HEK293 (cell line): ENCODE measurements around the gene GINS2.

Source experiments
- CTCF ChIA-PET: fragments of 350-600 bp; formaldehyde crosslinking; extraction: SDS; loops from one replicate; lab custom pipeline; 2021; ENCODE audit warnings: antibody characterized with exemption; lab: Yijun Ruan, JAX
- POLR2A ChIA-PET: fragments of 300-600 bp; formaldehyde crosslinking; extraction: SDS; loops from one replicate; lab custom pipeline; 2020; ENCODE audit warnings: antibody characterized with exemption, inconsistent platforms; lab: Yijun Ruan, JAX
- H3K27ac ChIP-seq: fragments of 200-500 bp; sonication (Bioruptor generic); 2 replicates; pipeline ENCODE4 v1.5.1; 2014; ENCODE audit warnings: low read depth, low read length, control low read depth, inconsistent platforms; ENCODE audit errors: extremely low read depth
- H3K36me3 ChIP-seq, 2 experiments: fragments of 200-500 bp in 1 of 2; sonication (Bioruptor generic) in 1 of 2; 1 replicate in 1 of 2; 2 replicates in 1 of 2; pipeline ENCODE4 v1.5.1; 2014 to 2017; ENCODE audit warnings: inconsistent platforms in 2 of 2, low read length in 2 of 2; ENCODE audit not compliant: control insufficient read depth in 2 of 2, insufficient read depth in 1 of 2
- H3K4me1 ChIP-seq: fragments of 200-500 bp; sonication (Bioruptor generic); 2 replicates; pipeline ENCODE4 v1.5.1; 2014; ENCODE audit warnings: mild to moderate bottlenecking, low read length, inconsistent platforms; ENCODE audit not compliant: control insufficient read depth, insufficient read depth
- H3K4me3 ChIP-seq: 2 replicates; pipeline ENCODE4 v1.5.1; 2011; ENCODE audit warnings: low read depth, mild to moderate bottlenecking, control low read depth, low read length, moderate library complexity
- H3K9me3 ChIP-seq: fragments of 200-500 bp; sonication (Bioruptor generic); 2 replicates; pipeline ENCODE4 v1.5.1; 2014; ENCODE audit warnings: low read depth, low read length, inconsistent platforms; ENCODE audit not compliant: control insufficient read depth, insufficient read depth
- GLIS1 ChIP-seq: fragments of 450-650 bp; formaldehyde crosslinking; IDR thresholded peaks from 2 replicates; pipeline ENCODE4 v1.5.1; 2016; ENCODE audit warnings: missing biosample characterization, missing genetic modification characterization
- GLIS2 ChIP-seq: fragments of 450-650 bp; formaldehyde crosslinking; IDR thresholded peaks from 2 replicates; pipeline ENCODE4 v1.5.1; 2016; ENCODE audit warnings: missing biosample characterization, missing genetic modification characterization
- MZF1 ChIP-seq: fragments of 450-650 bp; formaldehyde crosslinking; IDR thresholded peaks from 2 replicates; pipeline ENCODE4 v1.5.1; 2017; ENCODE audit warnings: missing biosample characterization, missing genetic modification characterization, borderline replicate concordance
- RBAK ChIP-seq: fragments of 450-650 bp; formaldehyde crosslinking; IDR thresholded peaks from 2 replicates; pipeline ENCODE4 v1.5.1; 2016; ENCODE audit warnings: missing biosample characterization, missing genetic modification characterization
- ZBTB7A ChIP-seq: fragments of 450-650 bp; formaldehyde crosslinking; IDR thresholded peaks from 2 replicates; pipeline ENCODE4 v1.5.1; 2016; ENCODE audit warnings: low read depth, missing biosample characterization, missing genetic modification characterization
- ZNF112 ChIP-seq: fragments of 450-650 bp; formaldehyde crosslinking; IDR thresholded peaks from 2 replicates; pipeline ENCODE4 v1.5.0; 2017; ENCODE audit warnings: missing biosample characterization, missing genetic modification characterization
- ZNF140 ChIP-seq: fragments of 450-650 bp; formaldehyde crosslinking; IDR thresholded peaks from 2 replicates; pipeline ENCODE4 v1.5.1; 2016; ENCODE audit warnings: missing biosample characterization, missing genetic modification characterization
- ZNF18 ChIP-seq: fragments of 450-650 bp; formaldehyde crosslinking; IDR thresholded peaks from 2 replicates; pipeline ENCODE4 v1.5.1; 2016; ENCODE audit warnings: missing biosample characterization, missing genetic modification characterization
- ZNF2 ChIP-seq: fragments of 450-650 bp; formaldehyde crosslinking; IDR thresholded peaks from 2 replicates; pipeline ENCODE4 v1.5.1; 2016; ENCODE audit warnings: missing biosample characterization, missing genetic modification characterization
- ZNF416 ChIP-seq: fragments of 450-650 bp; formaldehyde crosslinking; IDR thresholded peaks from 2 replicates; pipeline ENCODE4 v1.5.1; 2016; ENCODE audit warnings: missing biosample characterization, missing genetic modification characterization
- ZNF433 ChIP-seq: fragments of 450-650 bp; formaldehyde crosslinking; IDR thresholded peaks from 2 replicates; pipeline ENCODE4 v1.5.1; 2016; ENCODE audit warnings: missing biosample characterization, missing genetic modification characterization, low read depth
- ZNF510 ChIP-seq: fragments of 450-650 bp; formaldehyde crosslinking; IDR thresholded peaks from 2 replicates; pipeline ENCODE4 v1.5.1; 2018; ENCODE audit warnings: mild to moderate bottlenecking, missing genetic modification characterization, missing biosample characterization; ENCODE audit not compliant: insufficient replicate concordance
- ZNF530 ChIP-seq: fragments of 450-650 bp; formaldehyde crosslinking; IDR thresholded peaks from 2 replicates; pipeline ENCODE4 v1.5.1; 2016; ENCODE audit warnings: low read depth, missing biosample characterization, missing genetic modification characterization
- ZNF596 ChIP-seq: fragments of 450-650 bp; IDR thresholded peaks from 2 replicates; pipeline ENCODE4 v1.5.0; 2018; ENCODE audit warnings: missing biosample characterization, mild to moderate bottlenecking, missing genetic modification characterization, moderate library complexity

The GINS2 gene

GRCh38 chr16:85656351-85657266 is 32.1 kb downstream of the GINS2 start:
- TF ChIP-seq ZNF112 (tag by site-specific recombination) (peak; percentile 87), ZNF2 (tag by site-specific recombination) (no peak)
- Histone ChIP-seq H3K9me3 (no peaks in the 10 kb centered on the region), H3K27ac (no peak overlapping the region), H3K4me1 (no peaks in the 10 kb centered on the region), H3K36me3 (peaks cover 0 to 93% of the 10 kb centered on the region in 2 experiments; a peak in 2 of 3 replicates), H3K4me3 (no peak overlapping the region)
- ChIA-PET CTCF (interaction anchor here (1.2 kb wide), 1 partner anchor 15 kb away, joined by 4 read pairs; no protein-coding TSS in a partner anchor), POLR2A (interaction anchor here (1.1 kb wide), 1 partner anchor 41 kb away, joined by 3 read pairs; no protein-coding TSS in a partner anchor)

- TF ChIP-seq GLIS1 = peak; percentile 33; the same call in 1 of the 2 replicates
- no peak for TF ChIP-seq ZNF140 (tag by site-specific recombination)
- TF ChIP-seq GLIS2 (tag by site-specific recombination) = 0 out of 2 replicates have a peak, but pooled peaks have one; percentile 12
- POLR2A ChIA-PET = no interaction called here
- Histone ChIP-seq H3K27ac (no peak overlapping the region), H3K4me3 (no peak overlapping the region), H3K4me1 (no peaks in the 10 kb centered on the region), H3K36me3 (peaks cover 0 to 85% of the 10 kb centered on the region in 2 experiments; a peak in 2 of 3 replicates), H3K9me3 (no peaks in the 10 kb centered on the region)
- CTCF ChIA-PET = interaction anchor here (0.5 to 1.2 kb wide), 3 partner anchors 14 to 1279 kb away, joined by 3 to 8 read pairs (median 4); no protein-coding TSS in a partner anchor
Measured at GRCh38 chr16:85655216-85656129, 33.3 kb downstream of the GINS2 start.

- H3K9me3 ChIP-seq = no peaks in the 10 kb centered on the region
- CTCF ChIA-PET = no interaction called here
- TF ChIP-seq ZBTB7A (tag by site-specific recombination) (no peak), ZNF433 (no peak), ZNF18 (tag by site-specific recombination) (no peak), ZNF510 (no peak), RBAK (no peak), MZF1 (no peak), ZNF530 (no peak), ZNF596 (tag by site-specific recombination) (no peak), ZNF416 (tag by site-specific recombination) (no peak)
- TF ChIP-seq, all 188 proteins: peak for 0
- Histone ChIP-seq H3K27ac (no peak overlapping the region), H3K4me3 (no peak overlapping the region), H3K36me3 (peaks cover 0 to 87% of the 10 kb centered on the region in 2 experiments; a peak in 1 of 3 replicates), H3K4me1 (no peaks in the 10 kb centered on the region)
- POLR2A ChIA-PET = no interaction called here
Measured at GRCh38 chr16:85654251-85655095, 34.3 kb downstream of the GINS2 start.
